ENCODE results near the gene SLC25A42.
"Not testable (repeated sequence)": the region's sequence is repeated elsewhere in the genome, so short reads cannot be mapped to it uniquely, and the experiment has no call there.

Gene SLC25A42

GRCh38 chr19:19071897-19072296, 8.1 kb downstream of the SLC25A42 start:
- no peak for FAIRE-seq

DNA sequence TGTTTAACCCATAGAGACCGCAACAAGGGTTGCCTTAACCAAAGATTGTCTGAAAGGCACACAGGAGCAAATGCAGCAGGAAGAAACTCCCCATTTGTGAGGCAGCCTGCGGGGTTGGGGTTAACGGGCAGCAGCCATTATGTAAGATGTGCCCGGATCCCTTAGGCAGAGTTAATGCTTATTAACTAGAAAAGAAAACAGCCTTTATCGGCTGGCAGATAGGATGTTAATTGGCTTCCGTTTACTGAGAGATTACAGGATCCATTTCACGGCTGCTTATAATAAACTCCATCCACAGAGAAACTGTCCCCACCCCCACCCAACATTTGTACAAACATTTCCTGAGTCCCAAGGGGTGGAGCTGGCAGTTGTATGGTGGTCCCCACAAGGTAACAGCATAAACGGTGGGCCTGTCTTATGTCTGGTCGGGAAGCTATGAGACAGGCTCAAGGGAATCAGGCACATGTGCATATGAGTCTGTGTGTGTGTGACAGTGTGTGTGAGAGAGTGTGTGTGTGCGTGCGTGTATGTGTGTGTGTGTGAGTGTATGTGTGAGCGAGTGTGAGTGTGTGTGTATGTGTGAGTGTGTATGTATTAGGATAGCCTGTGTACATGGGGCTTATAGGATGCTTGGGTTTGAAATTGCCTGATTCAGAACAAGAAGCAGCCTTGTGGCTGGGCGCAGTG, 10.5 kb downstream of the SLC25A42 start:
- no peak for FAIRE-seq

GRCh38 chr19:19075126-19075525, 11.3 kb downstream of the SLC25A42 start:
- no peak for FAIRE-seq

DNA sequence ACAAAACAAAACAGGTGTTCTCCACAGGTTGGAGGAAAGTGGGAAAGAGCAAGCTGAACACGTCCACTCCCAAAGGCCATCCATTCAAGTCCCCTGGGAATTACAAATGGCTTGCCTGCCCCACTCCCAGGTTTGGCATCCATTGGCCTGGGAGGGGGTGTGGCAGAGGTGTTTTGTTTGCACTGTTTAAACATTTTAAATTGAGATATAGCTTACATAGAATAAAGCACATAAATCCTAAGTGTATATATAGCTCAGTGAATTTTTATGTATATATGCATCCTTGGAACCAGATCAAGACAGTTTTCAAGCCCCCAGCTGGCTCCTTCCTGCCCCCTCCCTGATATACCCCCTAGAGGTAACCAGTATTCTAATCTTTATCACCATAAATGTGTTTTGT, 12.7 kb downstream of the SLC25A42 start:
- no peak for FAIRE-seq

- no peak for FAIRE-seq
Measured at GRCh38 chr19:19077103-19077502, 13.3 kb downstream of the SLC25A42 start.

DNA sequence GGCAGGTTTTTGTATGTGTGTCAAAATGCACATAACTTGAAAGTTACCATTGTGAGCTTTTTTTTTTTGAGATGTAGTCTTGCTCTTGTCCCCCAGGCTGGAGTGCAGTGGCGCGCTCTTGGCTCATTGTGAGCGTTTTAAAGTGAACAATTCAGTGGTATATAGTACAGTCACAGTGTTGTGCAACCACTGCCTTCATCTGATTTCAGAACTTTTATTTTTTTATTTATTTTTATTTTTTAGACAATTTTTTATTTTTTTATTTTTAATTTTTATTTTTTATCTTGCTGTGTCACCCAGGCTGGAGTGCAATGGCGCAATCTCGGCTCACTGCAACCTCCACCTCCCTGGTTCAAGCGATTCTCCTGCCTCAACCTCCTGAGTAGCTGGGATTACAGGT, 15.0 kb downstream of the SLC25A42 start:
- no peak for FAIRE-seq

- no peak for FAIRE-seq
Measured at GRCh38 chr19:19079571-19079970, 15.8 kb downstream of the SLC25A42 start.

GRCh38 chr19:19081642-19082151, 17.9 kb downstream of the SLC25A42 start:
- FAIRE-seq = no peak

DNA sequence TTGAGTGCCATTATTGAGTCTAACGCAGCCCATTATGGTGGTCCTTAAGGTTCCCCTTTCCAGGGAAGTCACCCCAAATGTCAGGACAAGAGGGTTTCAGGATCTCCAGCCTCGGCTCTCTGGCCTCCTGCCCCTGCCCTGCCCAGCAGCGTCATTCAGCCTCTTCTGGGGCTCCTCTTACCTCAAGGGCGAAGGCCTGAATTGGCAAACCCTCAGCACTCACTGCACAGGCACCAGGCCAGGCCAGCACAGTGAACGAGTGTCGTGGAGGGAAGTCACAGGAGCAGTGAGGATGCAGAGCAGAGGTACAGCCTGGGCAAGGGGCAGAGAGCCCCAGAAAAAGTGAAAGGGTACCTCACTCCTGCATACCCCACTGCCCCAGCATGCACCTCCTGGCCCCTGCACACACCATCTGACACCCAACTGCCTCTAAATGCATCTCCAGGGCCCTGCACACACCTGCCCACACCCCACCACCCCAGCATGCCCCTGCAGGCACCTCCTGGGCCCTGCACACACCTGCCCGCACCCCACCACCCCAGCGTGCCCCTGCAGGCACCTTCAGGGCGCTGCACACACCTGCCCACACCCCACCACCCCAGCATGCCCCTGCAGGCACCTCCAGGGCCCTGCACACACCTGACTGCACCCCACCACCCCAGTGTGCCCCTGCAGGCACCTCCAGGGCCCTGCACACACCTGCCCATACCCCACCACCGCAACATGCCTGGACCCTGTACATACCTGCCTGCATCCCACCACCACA, 19.8 kb downstream of the SLC25A42 start:
- no peak for FAIRE-seq

- FAIRE-seq = no peak
Measured at GRCh38 chr19:19087676-19088075, 23.9 kb downstream of the SLC25A42 start.

DNA sequence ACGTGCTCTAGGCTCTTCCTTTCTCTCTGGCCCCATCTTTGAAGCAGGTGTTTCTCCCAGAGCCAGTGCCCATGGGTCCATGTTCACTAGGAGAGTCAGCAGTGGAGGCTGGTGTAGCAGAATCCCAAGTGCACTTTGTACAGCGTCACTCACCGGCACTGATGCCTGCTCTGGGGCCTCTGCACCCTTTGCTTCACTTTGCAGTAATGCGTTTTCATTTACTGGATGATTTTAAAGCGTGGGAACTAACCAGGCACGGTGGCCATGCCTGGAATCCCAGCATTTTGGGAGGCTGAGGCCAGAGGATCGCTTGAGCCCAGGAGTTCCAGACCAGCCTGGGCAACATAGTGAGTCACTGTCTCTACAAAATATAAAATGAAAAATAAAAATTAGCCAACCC, 30.7 kb downstream of the SLC25A42 start:
- no peak for FAIRE-seq

DNA sequence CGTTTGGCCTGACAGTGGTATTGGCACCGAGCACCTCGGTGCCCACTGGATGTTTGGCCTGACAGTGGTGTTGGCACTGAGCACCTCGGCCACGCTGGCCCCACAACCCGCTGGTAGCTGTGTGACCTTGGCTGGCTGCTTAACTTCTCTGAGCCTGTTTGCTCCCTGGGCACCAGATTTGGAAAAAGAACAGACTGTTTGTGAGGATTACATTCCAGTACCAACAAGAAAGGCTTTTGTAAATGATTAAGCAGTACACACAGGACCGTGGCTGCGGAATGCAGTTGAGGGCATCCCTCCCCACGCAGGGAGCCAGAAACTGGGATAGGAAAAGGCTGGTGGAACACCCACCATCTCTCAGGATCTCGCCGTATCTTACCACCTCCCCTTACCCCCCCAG, 31.9 kb downstream of the SLC25A42 start:
- FAIRE-seq = no peak

DNA sequence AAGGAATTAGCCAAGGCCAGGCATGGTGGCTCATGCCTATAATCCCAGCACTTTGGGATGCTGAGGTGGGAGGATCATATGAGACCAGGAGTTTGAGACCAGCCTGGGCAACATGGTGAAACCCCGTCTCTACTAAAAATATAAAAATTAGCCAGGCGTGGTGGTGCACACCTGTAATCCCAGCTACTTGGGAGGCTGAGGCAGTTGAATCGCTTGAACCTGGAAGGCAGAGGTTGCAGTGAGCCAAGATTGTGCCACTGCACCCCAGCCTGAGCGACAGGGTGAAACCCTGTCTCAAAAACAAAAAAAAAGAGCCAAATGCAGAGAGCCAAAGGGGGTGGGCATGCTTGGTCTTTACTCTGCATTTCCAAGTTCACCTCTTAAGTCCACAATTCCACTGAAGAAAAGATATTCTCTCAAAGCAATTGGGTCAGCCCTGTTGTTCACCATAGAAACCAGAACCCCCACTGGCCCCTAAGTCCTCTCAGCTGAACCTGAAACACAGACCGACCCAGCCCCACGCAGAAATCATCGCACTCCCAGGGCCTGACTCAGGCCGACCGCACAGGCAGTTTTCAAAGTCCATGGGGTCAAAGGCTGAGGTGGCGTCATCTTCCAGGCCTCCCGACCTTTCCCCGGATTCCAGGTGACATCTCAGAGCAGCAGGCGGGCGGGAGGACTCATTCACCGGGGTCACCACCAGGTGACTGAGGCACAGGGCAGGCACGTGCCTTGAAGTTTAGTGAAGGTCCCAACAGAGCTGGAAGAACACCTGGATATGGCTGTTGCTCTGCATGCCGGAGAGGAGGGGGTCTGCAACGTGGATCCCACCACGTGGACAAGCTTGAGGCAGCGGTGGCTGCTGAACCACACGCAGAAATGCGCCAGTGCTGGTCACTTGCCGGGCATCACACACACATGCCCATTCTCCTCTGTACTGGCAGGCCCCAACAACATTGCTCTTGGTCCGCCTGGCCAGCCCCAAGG, 33.1 kb downstream of the SLC25A42 start:
- FAIRE-seq = no peak

GRCh38 chr19:19098084-19098702, 34.4 kb downstream of the SLC25A42 start:
- FAIRE-seq = no peak

DNA sequence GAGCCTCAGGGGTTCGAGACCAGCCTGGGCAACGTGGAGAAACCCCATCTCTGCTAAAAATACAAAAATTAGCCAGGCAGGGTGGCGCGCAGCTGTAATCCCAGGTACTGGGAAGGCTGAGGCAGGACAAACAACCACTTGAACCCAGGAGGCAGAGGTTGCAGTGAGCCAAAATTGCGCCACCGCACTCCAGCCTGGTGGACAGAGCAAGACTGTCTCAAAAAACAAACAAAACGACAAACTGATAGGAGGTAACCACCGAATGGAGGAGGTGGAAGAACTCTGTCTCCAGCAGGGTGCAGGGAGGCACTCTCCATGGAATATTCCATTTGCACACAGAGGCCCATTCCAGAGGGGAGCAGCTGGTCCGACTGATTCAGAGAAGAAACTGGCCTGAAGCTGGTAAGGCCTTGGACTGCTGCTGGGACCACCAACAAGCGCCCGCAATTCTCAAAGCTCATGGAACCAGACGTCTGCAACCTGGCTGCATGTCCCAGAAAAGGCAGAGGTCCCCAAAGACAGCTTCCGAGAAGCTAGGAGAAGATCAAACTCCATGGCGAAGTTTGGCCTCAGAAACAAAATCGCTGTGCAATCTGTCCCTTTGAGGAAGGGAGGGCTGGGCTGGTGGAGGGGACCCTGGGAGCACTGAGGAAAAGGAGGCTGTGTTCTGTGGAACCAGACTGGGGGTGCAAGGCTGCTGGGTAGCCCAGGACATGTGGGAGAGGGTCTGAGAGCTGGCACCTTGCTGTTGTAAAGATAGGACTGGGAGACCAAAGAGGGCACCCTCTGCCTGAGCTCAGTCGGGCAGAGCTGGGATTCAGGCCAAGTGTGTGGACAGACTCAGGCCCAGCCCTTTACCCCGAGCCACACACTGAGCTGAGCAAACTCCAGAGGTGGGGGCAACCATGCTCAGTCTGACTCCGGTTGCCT, 35.2 kb downstream of the SLC25A42 start:
- FAIRE-seq = no peak

DNA sequence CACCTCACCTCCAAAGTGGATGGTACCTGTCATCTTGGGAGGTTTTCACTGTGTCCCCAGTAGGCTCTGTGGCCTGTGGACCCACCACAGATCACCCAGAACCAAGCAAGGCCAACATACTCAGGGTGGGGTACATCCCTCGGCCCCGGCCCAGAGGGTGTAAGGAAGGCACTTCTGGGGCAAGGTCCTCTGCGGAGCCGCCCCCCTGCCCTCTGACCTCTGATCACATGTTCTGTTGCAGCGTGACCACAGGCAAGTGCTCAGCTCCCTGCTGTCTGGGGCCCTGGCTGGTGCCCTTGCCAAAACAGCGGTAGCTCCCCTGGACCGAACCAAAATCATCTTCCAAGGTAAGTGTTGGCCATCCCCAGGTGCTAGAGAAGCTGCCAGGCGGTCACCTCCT, 37.7 kb downstream of the SLC25A42 start:
- FAIRE-seq = no peak

DNA sequence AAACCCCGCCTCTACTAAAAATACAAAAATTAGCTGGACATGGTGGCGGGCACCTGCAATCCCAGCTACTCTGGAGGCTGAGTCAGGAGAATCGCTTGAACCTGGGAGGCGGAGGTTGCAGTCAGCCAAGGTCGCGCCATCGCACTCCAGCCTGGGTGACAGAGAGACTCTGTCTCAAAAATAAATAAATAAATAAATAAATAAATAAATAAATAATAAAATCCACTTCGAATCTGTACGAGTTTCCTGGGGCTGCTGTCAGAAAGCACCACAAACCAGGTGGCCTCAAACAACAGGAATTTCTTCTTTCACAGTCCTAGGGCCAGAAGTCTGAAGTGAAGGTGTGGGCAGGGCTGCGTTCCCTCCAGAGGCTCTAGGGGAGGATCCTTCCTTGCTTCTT, 38.8 kb downstream of the SLC25A42 start:
- not testable (repeated sequence) for FAIRE-seq

DNA sequence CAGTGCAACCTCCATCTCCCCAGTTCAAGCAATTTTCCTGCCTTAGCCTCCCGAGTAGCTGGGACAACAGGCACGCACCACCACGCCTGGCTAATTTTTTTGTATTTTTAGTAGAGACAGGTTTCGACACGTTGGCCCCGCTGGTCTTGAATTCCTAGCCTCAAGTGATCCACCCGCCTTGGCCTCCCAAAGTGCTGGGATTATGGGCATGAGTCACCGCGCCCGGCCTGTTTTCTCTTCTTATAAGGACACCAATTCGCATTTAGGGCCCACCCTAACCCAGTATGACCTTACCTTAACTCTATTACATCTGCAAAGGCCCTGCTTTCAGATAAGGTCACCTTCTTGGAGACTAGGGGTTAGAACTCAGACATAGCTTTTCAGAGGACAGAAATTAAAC, 39.4 kb downstream of the SLC25A42 start:
- no peak for FAIRE-seq

DNA sequence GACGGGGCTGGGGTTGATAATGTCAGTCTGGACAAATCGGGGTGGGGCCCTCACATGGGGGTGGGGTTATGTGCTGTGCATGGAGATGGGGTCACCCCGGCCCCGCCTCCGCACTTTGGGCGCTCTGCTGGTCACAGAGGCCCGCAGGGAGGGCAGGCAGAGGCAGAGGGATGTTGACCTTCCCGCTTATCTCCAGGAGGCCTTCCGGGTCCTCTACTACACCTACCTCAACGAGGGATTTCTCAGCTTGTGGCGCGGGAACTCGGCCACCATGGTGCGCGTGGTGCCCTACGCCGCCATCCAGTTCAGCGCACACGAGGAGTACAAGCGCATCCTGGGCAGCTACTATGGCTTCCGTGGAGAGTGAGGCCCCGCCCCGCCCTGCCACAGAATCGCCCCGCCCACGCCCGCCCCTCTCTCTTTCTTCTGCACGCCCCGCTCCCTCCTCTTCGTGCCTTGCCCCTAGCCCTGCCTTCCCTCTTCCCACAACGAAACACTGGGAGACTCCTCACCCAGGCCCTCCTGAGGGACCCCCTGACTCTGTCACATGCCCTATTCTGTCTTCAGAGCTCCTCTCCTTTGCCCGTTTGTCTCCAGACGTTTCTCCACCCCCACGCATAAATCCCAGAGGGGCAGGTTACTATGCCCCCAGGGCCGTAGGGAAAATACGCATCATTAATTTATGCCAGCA, 41.7 kb downstream of the SLC25A42 start:
- no peak for FAIRE-seq

DNA sequence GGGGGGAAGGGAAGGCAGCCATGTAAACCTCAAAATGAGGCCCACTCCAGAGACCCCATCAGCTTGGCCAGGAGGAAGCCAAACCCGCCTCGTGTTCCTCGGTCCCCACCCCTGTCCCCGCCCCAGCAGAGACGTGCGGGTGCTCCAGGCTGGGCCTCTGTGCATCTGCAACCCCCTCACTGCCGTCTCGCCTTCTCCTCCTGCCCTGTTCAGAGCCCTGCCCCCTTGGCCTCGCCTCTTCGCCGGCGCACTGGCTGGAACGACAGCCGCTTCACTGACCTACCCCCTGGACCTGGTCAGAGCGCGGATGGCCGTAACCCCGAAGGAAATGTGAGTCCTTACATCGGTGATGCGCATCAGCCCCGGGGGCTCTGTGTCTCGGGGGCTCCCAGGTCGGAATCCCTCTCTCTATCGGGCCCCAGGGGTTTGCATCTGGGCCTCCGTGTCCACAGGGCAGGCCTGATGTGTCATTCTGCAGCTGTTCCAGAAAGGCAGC, 42.3 kb downstream of the SLC25A42 start:
- no peak for FAIRE-seq

DNA sequence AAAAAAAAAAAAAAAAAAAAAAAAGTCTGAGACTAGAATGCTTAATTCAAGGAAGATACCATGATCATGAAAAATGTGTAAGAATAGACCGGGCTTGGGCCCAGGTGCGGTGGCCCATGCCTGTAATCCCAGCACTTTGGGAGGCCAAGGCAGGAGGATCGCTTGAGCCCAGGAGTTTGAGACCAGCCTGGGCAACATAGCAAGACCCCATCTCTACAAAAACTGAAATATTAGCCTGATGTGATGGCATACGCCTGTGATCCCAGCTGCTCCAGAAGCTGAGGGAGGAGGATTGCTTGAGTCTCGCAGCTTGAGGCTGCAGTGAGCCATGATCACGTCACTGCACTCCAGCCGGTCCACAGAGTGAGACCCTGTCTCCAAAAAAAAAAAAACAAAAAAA, 43.1 kb downstream of the SLC25A42 start:
- not testable (repeated sequence) for FAIRE-seq

All from endometrium (tissue), 2 donors.